ENCODE measurements around the gene PIK3AP1. TPM values are rescaled to one million over a fixed set of nuclear protein-coding genes. Genes with fewer than 3 reads are reported as not detected.

The PIK3AP1 gene
- total RNA-seq, 4 donors from 2014 or later = 4.7 to 16.6 (median 8.8) TPM

- H3K4me3 ChIP-seq = no peak overlapping the region
- intact Hi-C loops (cut with DNase I) = no loop called here
These were observed 82.6 kb downstream of the PIK3AP1 start for GRCh38 chr10:96637709-96638108.

GRCh38 chr10:96636551-96636950 is 83.8 kb downstream of the PIK3AP1 start:
- Histone ChIP-seq H3K4me3 (no peak overlapping the region), H3K27ac (replicated peaks in 1 of 4) (no peak overlapping the region), H3K4me1 (peaks cover 0 to 4% (median 2%) of the 10 kb centered on the region in 4 donors), H3K27me3 (no peaks in the 10 kb centered on the region), H3K9me3 (no peaks in the 10 kb centered on the region), H3K36me3 (no peaks in the 10 kb centered on the region)
- TF ChIP-seq CTCF (IDR thresholded peaks at IDR 0.05) (no peak), EP300 (IDR thresholded peaks at IDR 0.05) (no peak), POLR2A (IDR thresholded peaks at IDR 0.05; ENCODE audit: low read depth) (no peak), POLR2AphosphoS5 (IDR thresholded peaks at IDR 0.05) (no peak)
- 50% methylated on average over 1 of the region's 1 CpG for WGBS
- intact Hi-C loops (cut with DNase I) = no loop called here
- DNase-seq (ENCODE audit: extremely low spot score) = no peak

More at GRCh38 chr10:96637709-96638108, 82.6 kb downstream of the PIK3AP1 start:
- Histone ChIP-seq H3K9me3 (no peaks in the 10 kb centered on the region), H3K36me3 (no peaks in the 10 kb centered on the region), H3K27me3 (no peaks in the 10 kb centered on the region), H3K4me1 (peaks cover 0 to 4% (median 2%) of the 10 kb centered on the region in 4 donors), H3K27ac (replicated peaks in 1 of 4) (no peak overlapping the region)
- no peak for TF ChIP-seq POLR2AphosphoS5 (IDR thresholded peaks at IDR 0.05)
- TF ChIP-seq EP300 (IDR thresholded peaks at IDR 0.05) = no peak
- no peak for TF ChIP-seq CTCF (IDR thresholded peaks at IDR 0.05)
- TF ChIP-seq POLR2A (IDR thresholded peaks at IDR 0.05; ENCODE audit: low read depth) = no peak
- 74% methylated on average over 4 of the region's 4 CpGs for WGBS
- no peak for DNase-seq (ENCODE audit: extremely low spot score)

GRCh38 chr10:96632974-96633710 is 87.2 kb downstream of the PIK3AP1 start:
- DNase-seq (ENCODE audit: extremely low spot score) = no peak
- intact Hi-C loops (cut with DNase I) = no loop called here
- no peaks in the 10 kb centered on the region for H3K27me3 ChIP-seq
- H3K4me3 ChIP-seq = no peak overlapping the region
- WGBS = 62% methylated on average over 4 of the region's 4 CpGs
- H3K27ac ChIP-seq (replicated peaks in 1 of 4) = no peak overlapping the region
- no peaks in the 10 kb centered on the region for H3K9me3 ChIP-seq
- H3K36me3 ChIP-seq = no peaks in the 10 kb centered on the region
- TF ChIP-seq POLR2A (IDR thresholded peaks at IDR 0.05; ENCODE audit: low read depth) (no peak), EP300 (IDR thresholded peaks at IDR 0.05) (no peak), CTCF (IDR thresholded peaks at IDR 0.05) (no peak), POLR2AphosphoS5 (IDR thresholded peaks at IDR 0.05) (no peak)
- H3K4me1 ChIP-seq = peaks cover 0 to 4% (median 2%) of the 10 kb centered on the region in 4 donors

GRCh38 chr10:96627292-96627691 is 93.0 kb downstream of the PIK3AP1 start:
- Histone ChIP-seq H3K4me3 (no peak overlapping the region), H3K27ac (replicated peaks in 1 of 4) (no peak overlapping the region), H3K4me1 (no peaks in the 10 kb centered on the region), H3K9me3 (no peaks in the 10 kb centered on the region), H3K27me3 (no peaks in the 10 kb centered on the region), H3K36me3 (no peaks in the 10 kb centered on the region)
- WGBS = 91% methylated on average over 1 of the region's 1 CpG
- intact Hi-C loops (cut with DNase I) = no loop called here
- no peak for DNase-seq (ENCODE audit: extremely low spot score)
- TF ChIP-seq CTCF (IDR thresholded peaks at IDR 0.05) (no peak), POLR2A (IDR thresholded peaks at IDR 0.05; ENCODE audit: low read depth) (no peak), POLR2AphosphoS5 (IDR thresholded peaks at IDR 0.05) (no peak), EP300 (IDR thresholded peaks at IDR 0.05) (no peak)
